ENCODE measurements around the gene METTL24.

METTL24 gene

DNA sequence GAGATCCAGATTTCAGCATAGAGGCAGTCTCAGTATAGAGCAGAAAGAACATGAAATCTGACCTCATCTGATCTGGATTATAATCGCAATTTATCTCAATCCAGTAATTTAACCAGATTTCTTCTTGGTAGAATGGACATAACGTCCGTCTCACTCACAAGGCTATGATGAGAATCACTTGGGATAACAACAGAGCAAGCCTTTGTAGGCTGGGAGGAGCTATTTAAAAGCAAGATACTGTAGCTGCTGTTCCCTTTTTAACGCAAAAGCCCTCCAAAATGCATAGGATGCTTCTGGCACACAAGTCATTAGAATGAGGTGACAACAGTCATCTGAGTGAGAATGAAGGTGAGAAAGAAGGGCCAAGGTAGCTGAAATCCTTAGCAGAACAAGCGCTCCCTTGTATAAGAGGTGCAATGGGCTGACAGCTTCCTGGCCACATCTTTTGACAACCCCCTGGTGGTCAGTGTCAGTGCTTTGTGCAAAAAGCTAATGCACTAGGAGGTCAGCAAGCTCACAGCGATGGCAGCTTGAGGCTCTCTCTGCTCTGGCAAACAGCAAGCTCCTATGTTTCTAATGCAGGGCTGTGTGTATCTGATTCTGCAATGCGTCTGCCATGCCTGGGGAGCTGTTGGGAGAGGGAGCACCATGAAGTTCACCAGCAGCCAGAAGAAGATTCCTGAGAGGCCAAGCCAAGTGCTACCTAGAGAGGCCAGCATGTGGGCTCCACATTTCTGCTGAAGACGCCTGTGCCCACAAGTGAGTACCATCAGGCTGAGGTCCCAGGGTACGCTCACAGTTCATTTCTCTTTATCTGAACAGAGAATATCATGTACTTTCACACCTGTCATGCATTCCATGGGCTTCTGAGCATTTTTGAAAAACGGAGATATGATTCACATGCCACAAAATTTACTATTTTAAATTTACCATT, 16.2 kb downstream of the METTL24 start:
- no peak for DNase-seq (ENCODE audit: low read depth, low spot score)
- H3K4me3 ChIP-seq (ENCODE audit: low read length), result no peak overlapping the region

DNA sequence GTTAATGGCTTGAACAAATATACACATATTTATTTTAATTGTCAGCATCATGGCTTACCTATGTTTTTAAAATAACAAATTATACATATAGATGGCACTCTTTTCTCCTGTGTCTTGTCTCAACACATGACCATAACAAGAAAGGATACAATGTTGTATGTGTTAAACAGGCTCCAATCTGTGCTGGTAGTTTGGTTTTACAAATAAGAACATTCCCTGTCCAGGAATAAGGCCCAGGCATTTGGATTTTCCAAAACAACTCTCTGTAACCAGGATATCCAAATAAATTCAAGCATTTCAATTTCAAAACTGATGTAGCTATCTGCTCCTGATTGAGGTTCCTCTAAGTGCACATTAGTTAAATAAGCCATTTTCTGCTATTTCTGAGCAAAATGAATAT, 17.1 kb downstream of the METTL24 start:
- no peak for DNase-seq (ENCODE audit: low read depth, low spot score)
- H3K4me3 ChIP-seq (ENCODE audit: low read length), result no peak overlapping the region

- H3K4me3 ChIP-seq (ENCODE audit: low read length), result no peak overlapping the region
- DNase-seq (ENCODE audit: low read depth, low spot score), result no peak
These were observed 17.7 kb downstream of the METTL24 start for GRCh38 chr6:110340392-110340965.

- no peak for DNase-seq (ENCODE audit: low read depth, low spot score)
- no peak overlapping the region for H3K4me3 ChIP-seq (ENCODE audit: low read length)
These were observed 19.2 kb downstream of the METTL24 start for GRCh38 chr6:110338820-110339470.

- DNase-seq (ENCODE audit: low read depth, low spot score), result no peak
- no peak overlapping the region for H3K4me3 ChIP-seq (ENCODE audit: low read length)
These were observed 20.7 kb downstream of the METTL24 start for GRCh38 chr6:110337486-110337885.

GRCh38 chr6:110334423-110335180, 23.5 kb downstream of the METTL24 start:
- peak overlapping the region; percentile 11 for H3K4me3 ChIP-seq (ENCODE audit: low read length)
- DNase-seq (ENCODE audit: low read depth, low spot score), result peak; percentile 55

DNA sequence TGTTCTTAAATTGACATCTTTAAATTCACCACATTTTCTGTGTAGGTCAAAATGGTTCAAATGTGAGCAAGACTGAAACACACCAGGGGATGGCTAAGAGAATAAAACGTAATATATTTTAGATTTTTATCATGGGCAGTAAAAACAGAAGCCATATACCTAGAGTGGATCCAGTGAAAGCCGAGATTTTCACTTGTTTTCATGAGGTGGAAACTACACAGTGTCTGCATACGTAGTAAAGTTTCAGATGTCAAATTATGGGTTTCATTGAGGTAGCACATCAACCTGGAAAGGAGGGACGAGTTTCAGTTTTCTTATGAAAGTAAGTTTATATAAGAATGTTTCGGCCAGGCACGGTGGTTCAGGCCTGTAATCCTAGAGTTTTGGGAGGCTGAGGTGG, 25.9 kb downstream of the METTL24 start:
- no peak for DNase-seq (ENCODE audit: low read depth, low spot score)
- H3K4me3 ChIP-seq (ENCODE audit: low read length), result no peak overlapping the region

DNA sequence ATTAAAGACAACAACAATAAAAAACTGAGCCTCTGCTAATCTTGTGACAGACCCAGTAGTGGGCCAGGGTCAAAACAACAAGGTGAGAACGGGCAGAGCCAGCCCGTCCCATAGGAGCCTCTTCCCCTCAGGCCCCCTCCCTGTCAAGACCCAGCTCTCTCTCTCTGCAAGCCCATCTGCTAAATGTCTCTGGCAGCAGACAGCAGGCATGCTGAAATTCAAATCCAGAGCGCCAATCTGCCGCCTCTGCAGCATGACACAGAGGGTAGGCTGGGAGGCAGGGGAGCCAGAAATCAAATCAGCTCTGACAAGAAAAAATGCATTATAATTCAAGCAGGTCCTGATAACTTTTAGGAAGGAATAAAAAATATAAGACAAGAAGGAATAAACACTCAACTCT, 26.3 kb downstream of the METTL24 start:
- no peak overlapping the region for H3K4me3 ChIP-seq (ENCODE audit: low read length)
- no peak for DNase-seq (ENCODE audit: low read depth, low spot score)

GRCh38 chr6:110331390-110331789, 26.8 kb downstream of the METTL24 start:
- H3K4me3 ChIP-seq (ENCODE audit: low read length), result no peak overlapping the region
- no peak for DNase-seq (ENCODE audit: low read depth, low spot score)

GRCh38 chr6:110329714-110330436, 28.3 kb downstream of the METTL24 start:
- H3K4me3 ChIP-seq (ENCODE audit: low read length), result no peak overlapping the region
- DNase-seq (ENCODE audit: low read depth, low spot score), result no peak

- no peak for DNase-seq (ENCODE audit: low read depth, low spot score)
- H3K4me3 ChIP-seq (ENCODE audit: low read length), result no peak overlapping the region
These were observed 28.8 kb downstream of the METTL24 start for GRCh38 chr6:110329348-110329713.

DNA sequence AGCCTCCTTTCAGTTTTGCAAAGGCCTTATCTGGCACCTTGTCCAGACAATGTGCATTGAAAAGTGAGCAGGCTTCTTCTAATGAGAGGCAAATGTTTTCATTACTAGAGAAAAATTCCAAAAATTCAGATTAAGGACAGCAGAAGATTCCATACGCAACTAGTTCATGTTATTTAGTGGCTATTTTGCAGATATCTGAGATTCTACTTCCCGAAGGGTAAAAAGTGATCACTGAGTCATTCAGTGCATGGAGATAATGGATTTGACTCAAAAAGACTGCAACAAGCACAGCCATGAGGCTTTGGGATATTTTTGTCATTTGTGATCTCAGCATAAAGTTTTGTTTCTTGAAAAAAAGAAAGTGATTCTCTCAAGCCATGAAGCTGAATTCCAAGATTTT, 29.9 kb downstream of the METTL24 start:
- no peak for DNase-seq (ENCODE audit: low read depth, low spot score)
- no peak overlapping the region for H3K4me3 ChIP-seq (ENCODE audit: low read length)

DNA sequence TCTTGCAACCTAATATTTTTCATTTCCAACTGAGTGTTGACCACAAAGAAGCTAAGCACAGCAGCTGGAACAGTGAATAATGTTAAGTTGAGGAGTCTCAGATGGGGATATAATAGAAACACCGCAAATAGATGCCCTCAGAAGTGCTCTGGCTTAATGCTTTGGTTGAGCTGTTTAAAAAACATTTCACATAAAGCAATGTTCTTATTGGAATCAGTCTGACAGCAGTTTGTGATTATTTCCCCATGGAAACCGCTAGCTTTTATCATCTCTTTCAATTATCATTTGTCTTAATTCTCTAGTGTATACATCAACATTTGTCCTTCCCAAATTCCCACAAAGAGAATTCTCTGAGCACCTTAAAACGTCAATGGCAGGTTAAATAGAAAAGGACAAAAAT, 30.8 kb downstream of the METTL24 start:
- DNase-seq (ENCODE audit: low read depth, low spot score), result no peak
- H3K4me3 ChIP-seq (ENCODE audit: low read length), result no peak overlapping the region

GRCh38 chr6:110326609-110327008, 31.5 kb downstream of the METTL24 start:
- H3K4me3 ChIP-seq (ENCODE audit: low read length), result no peak overlapping the region
- no peak for DNase-seq (ENCODE audit: low read depth, low spot score)

DNA sequence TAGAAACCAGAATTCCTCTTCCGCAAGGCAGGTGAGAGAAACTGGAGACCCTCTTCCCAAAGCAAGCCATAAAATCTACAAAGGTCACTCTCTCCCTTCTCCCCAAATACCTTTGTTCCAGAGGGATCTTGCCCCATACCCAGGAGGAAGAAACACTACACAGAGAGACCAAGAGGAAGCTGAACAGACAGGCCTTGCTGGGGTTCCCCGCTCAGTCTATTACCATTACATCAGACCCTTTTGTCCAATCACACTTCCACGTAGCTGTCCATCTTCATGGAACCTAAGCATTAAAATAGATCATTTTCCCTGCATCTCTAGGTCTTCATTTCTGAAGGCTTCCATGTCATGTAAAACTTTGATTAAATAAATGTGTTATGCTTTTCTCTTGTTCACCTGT, 32.1 kb downstream of the METTL24 start:
- no peak for DNase-seq (ENCODE audit: low read depth, low spot score)
- no peak overlapping the region for H3K4me3 ChIP-seq (ENCODE audit: low read length)

DNA sequence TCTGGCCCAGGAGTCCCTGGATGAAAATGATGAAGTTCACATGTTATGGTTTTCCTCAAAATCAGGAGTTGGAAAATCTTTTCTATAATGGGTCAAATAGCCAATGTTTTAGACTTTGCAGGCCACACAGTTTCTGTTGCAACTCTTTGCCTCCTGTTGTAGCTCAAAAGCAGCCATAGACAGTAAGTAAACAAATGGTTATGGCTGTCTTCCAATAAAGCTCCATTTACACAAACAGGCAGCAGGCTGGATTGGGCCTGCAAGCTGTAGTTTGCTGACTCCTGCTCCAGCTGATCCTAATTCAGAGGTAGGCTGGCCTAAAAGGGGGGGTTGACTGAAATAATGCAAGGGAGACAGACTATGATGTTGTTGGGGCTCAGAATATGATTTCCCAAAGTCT, 33.0 kb downstream of the METTL24 start:
- no peak overlapping the region for H3K4me3 ChIP-seq (ENCODE audit: low read length)
- DNase-seq (ENCODE audit: low read depth, low spot score), result no peak

GRCh38 chr6:110324548-110324947, 33.6 kb downstream of the METTL24 start:
- no peak for DNase-seq (ENCODE audit: low read depth, low spot score)
- H3K4me3 ChIP-seq (ENCODE audit: low read length), result no peak overlapping the region

DNA sequence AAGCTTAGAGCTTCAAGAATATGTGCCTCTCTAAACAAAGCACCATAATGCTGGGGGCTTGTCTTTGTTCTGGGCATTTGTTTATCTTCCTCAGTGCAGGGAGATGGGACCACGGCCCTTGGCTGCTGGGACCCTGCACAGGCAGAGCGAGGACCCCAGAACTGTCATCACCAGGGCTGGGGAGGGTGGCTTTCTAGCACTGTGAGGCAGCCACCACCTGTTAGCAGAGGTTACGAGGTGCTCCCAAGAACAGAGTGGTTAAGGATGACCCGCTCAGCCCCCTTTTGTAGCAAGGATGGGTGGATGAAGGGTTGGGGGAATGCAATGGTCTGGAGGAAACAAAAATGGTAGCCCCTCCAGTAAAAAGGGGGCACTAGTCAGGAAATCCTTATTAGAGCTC, 34.9 kb downstream of the METTL24 start:
- H3K4me3 ChIP-seq (ENCODE audit: low read length), result no peak overlapping the region
- DNase-seq (ENCODE audit: low read depth, low spot score), result no peak

GRCh38 chr6:110322874-110323242, 35.3 kb downstream of the METTL24 start:
- no peak overlapping the region for H3K4me3 ChIP-seq (ENCODE audit: low read length)
- DNase-seq (ENCODE audit: low read depth, low spot score), result no peak

Data from Jurkat, Clone E6-1 (cell line).